C4-2B (cell line): ENCODE results near the gene CHURC1.

Experiments
- CTCF ChIP-seq: fragments of 450-650 bp; conservative IDR thresholded peaks from 2 replicates; pipeline ENCODE4 v1.5.1; 2017; ENCODE audit warnings: mild to moderate bottlenecking
- ZFX ChIP-seq: fragments of 450-650 bp; IDR thresholded peaks from 2 replicates; pipeline ENCODE4 v1.6.1; 2017

GRCh38 chr14:64970041-64970440, 55.8 kb downstream of the CHURC1 start:
- TF ChIP-seq CTCF, result no peak
- TF ChIP-seq ZFX, result no peak
